Liver (tissue), 9 donors: ENCODE measurements around the gene KRT86. TPM values are rescaled to one million over a fixed set of nuclear protein-coding genes. Genes with fewer than 3 reads are reported as not detected.

Source experiments
- DNase-seq: peaks from one replicate; pipeline ENCODE4 v3.0.0-alpha.2; 2017; ENCODE audit warnings: low spot score
- H3K27ac ChIP-seq, 2 donors: one replicate each; pipeline ENCODE4 v1.7.0; 2013; ENCODE audit warnings: inconsistent platforms in 2 of 2, low read length in 2 of 2, control low read depth in 1 of 2, low read depth in 1 of 2, mild to moderate bottlenecking in 1 of 2
- H3K27me3 ChIP-seq, 4 donors: one replicate each; pipeline versions ENCODE4 v1.6.1 to v1.7.0; 2013; ENCODE audit warnings: low read length in 3 of 4, inconsistent platforms in 1 of 4, mild to moderate bottlenecking in 1 of 4, moderate library complexity in 1 of 4; ENCODE audit not compliant: control insufficient read depth in 4 of 4, insufficient read depth in 4 of 4
- H3K36me3 ChIP-seq, 4 donors: one replicate each; pipeline versions ENCODE4 v1.6.1 to v1.7.0; 2013; ENCODE audit warnings: low read length in 3 of 4, mild to moderate bottlenecking in 3 of 4, low read depth in 1 of 4, moderate library complexity in 1 of 4; ENCODE audit not compliant: control insufficient read depth in 4 of 4, insufficient read depth in 3 of 4
- H3K4me1 ChIP-seq, 4 donors: one replicate each; pipeline versions ENCODE4 v1.6.1 to v1.7.0; 2013; ENCODE audit warnings: low read length in 3 of 4, mild to moderate bottlenecking in 3 of 4, moderate library complexity in 1 of 4; ENCODE audit not compliant: control insufficient read depth in 4 of 4, insufficient read depth in 4 of 4
- H3K4me3 ChIP-seq, 3 donors: one replicate each; pipeline versions ENCODE4 v1.6.1 to v1.7.0; 2013; ENCODE audit warnings: low read length in 3 of 3, control low read depth in 1 of 3, low read depth in 1 of 3, mild to moderate bottlenecking in 1 of 3
- H3K9ac ChIP-seq, 2 donors: one replicate each; pipeline ENCODE4 v1.7.0; 2013; ENCODE audit warnings: low read length in 2 of 2, mild to moderate bottlenecking in 2 of 2, moderate library complexity in 2 of 2, control low read depth in 1 of 2, low read depth in 1 of 2
- H3K9me3 ChIP-seq, 4 donors: one replicate each; pipeline versions ENCODE4 v1.6.1 to v1.7.0; 2013; ENCODE audit warnings: low read length in 3 of 4; ENCODE audit not compliant: control insufficient read depth in 4 of 4
- EGR1 ChIP-seq, 2 donors: IDR thresholded peaks; 2 replicates each; pipeline ENCODE4 v1.6.1; 2016 to 2018; ENCODE audit warnings: antibody characterized with exemption in 2 of 2, low read depth in 2 of 2
- GABPA ChIP-seq, 2 donors: IDR thresholded peaks in 1 of 2; conservative IDR thresholded peaks in 1 of 2; 2 replicates each; pipeline ENCODE4 v1.6.1; 2016; ENCODE audit warnings: antibody characterized with exemption in 2 of 2, mild to moderate bottlenecking in 1 of 2, moderate library complexity in 1 of 2
- HNF4A ChIP-seq, 2 donors: conservative IDR thresholded peaks; 2 replicates each; pipeline ENCODE4 v1.6.1; 2016; ENCODE audit warnings: antibody characterized with exemption in 2 of 2, mild to moderate bottlenecking in 2 of 2
- JUND ChIP-seq, 2 donors: IDR thresholded peaks; 2 replicates each; pipeline ENCODE4 v1.6.1; 2016; ENCODE audit warnings: antibody characterized with exemption in 2 of 2
- RAD21 ChIP-seq, 2 donors: IDR thresholded peaks; 2 replicates each; pipeline ENCODE4 v1.6.1; 2016; ENCODE audit warnings: antibody characterized with exemption in 2 of 2, mild to moderate bottlenecking in 2 of 2
- RXRA ChIP-seq, 2 donors: IDR thresholded peaks; 2 replicates each; pipeline ENCODE4 v1.6.1; 2017 to 2018; ENCODE audit warnings: antibody characterized with exemption in 2 of 2, mild to moderate bottlenecking in 1 of 2
- SP1 ChIP-seq: IDR thresholded peaks from 2 replicates; pipeline ENCODE4 v1.6.1; 2018; ENCODE audit warnings: antibody characterized with exemption, mild to moderate bottlenecking
- TAF1 ChIP-seq: conservative IDR thresholded peaks from 2 replicates; pipeline ENCODE4 v1.6.1; 2016; ENCODE audit warnings: antibody characterized with exemption, mild to moderate bottlenecking
- YY1 ChIP-seq: IDR thresholded peaks from 2 replicates; pipeline ENCODE4 v1.6.1; 2016; ENCODE audit warnings: antibody characterized with exemption, mild to moderate bottlenecking
- WGBS: extraction: QIAGEN DNeasy Blood & Tissue Kit; methylation state at CpG from one replicate; pipeline ENCODE4 v1.1.7; 2013; 5-methylcytosine and 5-hydroxymethylcytosine counted together
- polyA plus RNA-seq, 2 donors: library from polyadenylated mRNA; stranded (reverse) in 1 of 2; unstranded in 1 of 2; fragments of 200-250 nt in 1 of 2; fragments of >200 nt in 1 of 2; fragmentation: Nextera tagmentation in 1 of 2; extraction: Ambion mirVana in 1 of 2; gene quantifications; one replicate each; pipeline versions ENCODE4 v1.2.1 to v1.2.3, GENCODE V29; 2013 to 2015
- total RNA-seq, 2 donors: library from RNA; depleted of rRNA; stranded (reverse); fragments of >200 nt; gene quantifications; one replicate each; pipeline ENCODE4 v1.2.3, GENCODE V29; 2014
- TF ChIP-seq, protein P1 (sequence below): fragments of 150-350 bp; IDR thresholded peaks from 2 replicates; pipeline ENCODE4 v1.5.1; 2017; ENCODE audit warnings: improper control_type of control experiment, low read depth, low read length; ENCODE audit not compliant: missing input control
- TF ChIP-seq, protein P2 (sequence below): IDR thresholded peaks from 2 replicates; pipeline ENCODE4 v1.6.1; 2016; ENCODE audit warnings: antibody characterized with exemption
- TF ChIP-seq, protein P3 (sequence below): IDR thresholded peaks from 2 replicates; pipeline ENCODE4 v1.6.1; 2016; ENCODE audit warnings: antibody characterized with exemption
- TF ChIP-seq, protein P4 (sequence below): IDR thresholded peaks from 2 replicates; pipeline ENCODE4 v1.6.1; 2016; ENCODE audit warnings: antibody characterized with exemption
- TF ChIP-seq, protein P5 (sequence below): IDR thresholded peaks from 2 replicates; pipeline ENCODE4 v1.6.1; 2016; ENCODE audit warnings: antibody characterized with exemption, mild to moderate bottlenecking
- donor health status: healthy.
- donor health status: healthy.
- donor health status: healthy.
- donor health status: healthy.
- donor health status: healthy.

KRT86 gene
- total and polyA plus RNA-seq, 4 donors, result 0.08 TPM; not detected in 3

DNA sequence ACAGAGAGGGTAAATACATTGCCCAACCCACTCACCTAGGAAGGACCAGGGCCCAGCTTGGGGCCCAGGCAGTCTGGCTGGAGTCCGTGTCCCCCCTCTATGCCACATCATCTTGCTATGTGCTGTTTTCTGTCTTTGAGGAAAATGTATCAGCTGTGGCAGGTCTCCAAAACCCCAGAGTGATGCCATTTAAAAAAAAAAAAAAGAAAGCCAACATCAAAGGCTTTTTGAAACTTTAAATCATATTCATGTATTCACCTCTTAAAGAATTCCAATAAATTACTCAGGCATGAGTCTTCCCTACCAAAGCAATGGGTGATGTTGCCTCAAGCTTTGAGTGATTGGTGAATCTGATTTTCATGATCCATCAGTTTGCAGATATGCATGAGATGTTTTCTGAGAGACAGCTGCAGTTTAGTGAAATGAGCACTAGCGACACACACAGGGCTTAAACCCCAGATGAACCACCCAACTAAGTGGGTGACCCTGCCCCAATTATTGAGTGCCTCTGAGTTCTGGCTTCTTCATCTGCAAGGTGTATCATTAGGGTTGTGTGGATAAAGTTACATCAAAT, 10.8 kb downstream of the KRT86 start:
- TF ChIP-seq JUND (IDR thresholded peaks at IDR 0.05) (no peak), RAD21 (IDR thresholded peaks at IDR 0.05) (no peak), HNF4A (conservative IDR thresholded peaks at IDR 0.05) (no peak), RXRA (IDR thresholded peaks at IDR 0.05) (no peak)
- TF ChIP-seq, protein P1, sequence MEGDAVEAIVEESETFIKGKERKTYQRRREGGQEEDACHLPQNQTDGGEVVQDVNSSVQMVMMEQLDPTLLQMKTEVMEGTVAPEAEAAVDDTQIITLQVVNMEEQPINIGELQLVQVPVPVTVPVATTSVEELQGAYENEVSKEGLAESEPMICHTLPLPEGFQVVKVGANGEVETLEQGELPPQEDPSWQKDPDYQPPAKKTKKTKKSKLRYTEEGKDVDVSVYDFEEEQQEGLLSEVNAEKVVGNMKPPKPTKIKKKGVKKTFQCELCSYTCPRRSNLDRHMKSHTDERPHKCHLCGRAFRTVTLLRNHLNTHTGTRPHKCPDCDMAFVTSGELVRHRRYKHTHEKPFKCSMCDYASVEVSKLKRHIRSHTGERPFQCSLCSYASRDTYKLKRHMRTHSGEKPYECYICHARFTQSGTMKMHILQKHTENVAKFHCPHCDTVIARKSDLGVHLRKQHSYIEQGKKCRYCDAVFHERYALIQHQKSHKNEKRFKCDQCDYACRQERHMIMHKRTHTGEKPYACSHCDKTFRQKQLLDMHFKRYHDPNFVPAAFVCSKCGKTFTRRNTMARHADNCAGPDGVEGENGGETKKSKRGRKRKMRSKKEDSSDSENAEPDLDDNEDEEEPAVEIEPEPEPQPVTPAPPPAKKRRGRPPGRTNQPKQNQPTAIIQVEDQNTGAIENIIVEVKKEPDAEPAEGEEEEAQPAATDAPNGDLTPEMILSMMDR, result no peak
- TF ChIP-seq, protein P2, sequence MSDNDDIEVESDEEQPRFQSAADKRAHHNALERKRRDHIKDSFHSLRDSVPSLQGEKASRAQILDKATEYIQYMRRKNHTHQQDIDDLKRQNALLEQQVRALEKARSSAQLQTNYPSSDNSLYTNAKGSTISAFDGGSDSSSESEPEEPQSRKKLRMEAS, result no peak
- TF ChIP-seq, protein P3, sequence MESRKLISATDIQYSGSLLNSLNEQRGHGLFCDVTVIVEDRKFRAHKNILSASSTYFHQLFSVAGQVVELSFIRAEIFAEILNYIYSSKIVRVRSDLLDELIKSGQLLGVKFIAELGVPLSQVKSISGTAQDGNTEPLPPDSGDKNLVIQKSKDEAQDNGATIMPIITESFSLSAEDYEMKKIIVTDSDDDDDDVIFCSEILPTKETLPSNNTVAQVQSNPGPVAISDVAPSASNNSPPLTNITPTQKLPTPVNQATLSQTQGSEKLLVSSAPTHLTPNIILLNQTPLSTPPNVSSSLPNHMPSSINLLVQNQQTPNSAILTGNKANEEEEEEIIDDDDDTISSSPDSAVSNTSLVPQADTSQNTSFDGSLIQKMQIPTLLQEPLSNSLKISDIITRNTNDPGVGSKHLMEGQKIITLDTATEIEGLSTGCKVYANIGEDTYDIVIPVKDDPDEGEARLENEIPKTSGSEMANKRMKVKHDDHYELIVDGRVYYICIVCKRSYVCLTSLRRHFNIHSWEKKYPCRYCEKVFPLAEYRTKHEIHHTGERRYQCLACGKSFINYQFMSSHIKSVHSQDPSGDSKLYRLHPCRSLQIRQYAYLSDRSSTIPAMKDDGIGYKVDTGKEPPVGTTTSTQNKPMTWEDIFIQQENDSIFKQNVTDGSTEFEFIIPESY, result no peak
- Histone ChIP-seq H3K9me3 (no peaks in the 10 kb centered on the region), H3K36me3 (no peaks in the 10 kb centered on the region), H3K27ac (no peak overlapping the region), H3K27me3 (no peaks in the 10 kb centered on the region), H3K4me1 (no peaks in the 10 kb centered on the region), H3K9ac (no peak overlapping the region), H3K4me3 (no peak overlapping the region)
- DNase-seq, result no peak
- 93% methylated on average over 2 of the region's 2 CpGs for WGBS

DNA sequence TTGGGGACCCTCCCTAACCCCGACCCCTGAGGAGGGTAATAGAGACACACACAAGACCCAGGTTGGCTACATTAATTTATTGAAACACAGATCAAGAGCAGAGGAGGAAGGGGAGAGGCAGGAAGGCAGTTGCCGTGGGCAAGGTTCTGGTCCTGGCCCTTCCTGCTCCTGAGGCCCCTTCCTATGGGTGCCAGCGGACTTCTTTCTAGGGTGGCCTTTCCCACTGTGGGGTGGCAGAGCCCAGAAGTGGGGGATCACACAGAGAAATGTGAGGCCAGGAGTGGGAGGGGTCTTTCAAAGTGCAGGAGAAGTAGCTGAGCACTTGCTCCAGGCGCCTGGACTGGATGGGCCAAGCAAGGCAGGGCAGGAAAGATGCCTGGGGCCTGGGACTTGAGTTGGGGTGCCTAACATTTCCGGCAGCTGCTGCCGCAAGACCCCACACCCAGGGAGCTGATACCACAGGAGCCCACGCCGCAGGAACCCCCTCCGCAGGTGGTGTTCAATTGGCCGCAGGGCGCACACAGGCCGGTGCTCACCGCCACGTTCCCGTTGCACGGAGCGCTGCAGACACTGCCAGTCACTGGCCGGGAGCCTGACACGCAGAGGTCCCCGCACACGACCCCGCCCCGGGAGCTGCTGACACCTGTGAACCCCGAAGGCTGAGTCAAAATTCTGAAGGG, 11.5 kb downstream of the KRT86 start:
- Histone ChIP-seq H3K4me3 (no peak overlapping the region), H3K4me1 (no peaks in the 10 kb centered on the region), H3K27me3 (no peaks in the 10 kb centered on the region), H3K9ac (no peak overlapping the region), H3K9me3 (no peaks in the 10 kb centered on the region), H3K27ac (no peak overlapping the region), H3K36me3 (no peaks in the 10 kb centered on the region)
- WGBS, result 85% methylated on average over 24 of the region's 24 CpGs
- no peak for DNase-seq
- TF ChIP-seq, protein P4, sequence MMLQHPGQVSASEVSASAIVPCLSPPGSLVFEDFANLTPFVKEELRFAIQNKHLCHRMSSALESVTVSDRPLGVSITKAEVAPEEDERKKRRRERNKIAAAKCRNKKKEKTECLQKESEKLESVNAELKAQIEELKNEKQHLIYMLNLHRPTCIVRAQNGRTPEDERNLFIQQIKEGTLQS, result no peak
- TF ChIP-seq, protein P5, sequence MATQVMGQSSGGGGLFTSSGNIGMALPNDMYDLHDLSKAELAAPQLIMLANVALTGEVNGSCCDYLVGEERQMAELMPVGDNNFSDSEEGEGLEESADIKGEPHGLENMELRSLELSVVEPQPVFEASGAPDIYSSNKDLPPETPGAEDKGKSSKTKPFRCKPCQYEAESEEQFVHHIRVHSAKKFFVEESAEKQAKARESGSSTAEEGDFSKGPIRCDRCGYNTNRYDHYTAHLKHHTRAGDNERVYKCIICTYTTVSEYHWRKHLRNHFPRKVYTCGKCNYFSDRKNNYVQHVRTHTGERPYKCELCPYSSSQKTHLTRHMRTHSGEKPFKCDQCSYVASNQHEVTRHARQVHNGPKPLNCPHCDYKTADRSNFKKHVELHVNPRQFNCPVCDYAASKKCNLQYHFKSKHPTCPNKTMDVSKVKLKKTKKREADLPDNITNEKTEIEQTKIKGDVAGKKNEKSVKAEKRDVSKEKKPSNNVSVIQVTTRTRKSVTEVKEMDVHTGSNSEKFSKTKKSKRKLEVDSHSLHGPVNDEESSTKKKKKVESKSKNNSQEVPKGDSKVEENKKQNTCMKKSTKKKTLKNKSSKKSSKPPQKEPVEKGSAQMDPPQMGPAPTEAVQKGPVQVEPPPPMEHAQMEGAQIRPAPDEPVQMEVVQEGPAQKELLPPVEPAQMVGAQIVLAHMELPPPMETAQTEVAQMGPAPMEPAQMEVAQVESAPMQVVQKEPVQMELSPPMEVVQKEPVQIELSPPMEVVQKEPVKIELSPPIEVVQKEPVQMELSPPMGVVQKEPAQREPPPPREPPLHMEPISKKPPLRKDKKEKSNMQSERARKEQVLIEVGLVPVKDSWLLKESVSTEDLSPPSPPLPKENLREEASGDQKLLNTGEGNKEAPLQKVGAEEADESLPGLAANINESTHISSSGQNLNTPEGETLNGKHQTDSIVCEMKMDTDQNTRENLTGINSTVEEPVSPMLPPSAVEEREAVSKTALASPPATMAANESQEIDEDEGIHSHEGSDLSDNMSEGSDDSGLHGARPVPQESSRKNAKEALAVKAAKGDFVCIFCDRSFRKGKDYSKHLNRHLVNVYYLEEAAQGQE, result no peak
- TF ChIP-seq JUND (IDR thresholded peaks at IDR 0.05) (no peak), TAF1 (no peak), HNF4A (conservative IDR thresholded peaks at IDR 0.05) (no peak), SP1 (no peak), EGR1 (IDR thresholded peaks at IDR 0.05; ENCODE audit: low read depth in 2 of 2) (no peak), YY1 (no peak), GABPA (IDR thresholded peaks at IDR 0.05 in 1 of 2, conservative IDR thresholded peaks at IDR 0.05 in 1 of 2) (no peak), RXRA (IDR thresholded peaks at IDR 0.05) (no peak)
- TF ChIP-seq, protein P1, result no peak
- TF ChIP-seq, protein P2, result no peak
